Stimulated activated CD4-positive, alpha-beta T cell treated with anti-CD3 and anti-CD28 coated beads, Interleukin-15, amount 100 ng/mL, for 48 hours (primary cell): ENCODE data around the gene AGAP1.

Source experiments
- DNase-seq, 2 donors: peaks; one replicate each; pipeline ENCODE4 v3.0.0-alpha.2; 2020; ENCODE audit warnings: low read depth in 2 of 2

AGAP1 gene

GRCh38 chr2:235963853-235964577 lies 470.2 kb downstream of the AGAP1 start:
- no peak for DNase-seq

GRCh38 chr2:235964787-235965390 lies 471.0 kb downstream of the AGAP1 start:
- no peak for DNase-seq

GRCh38 chr2:235966396-235966795 lies 472.6 kb downstream of the AGAP1 start:
- no peak for DNase-seq

GRCh38 chr2:235966932-235967757 lies 473.3 kb downstream of the AGAP1 start:
- DNase-seq = no peak

- DNase-seq = no peak
Measured at GRCh38 chr2:235968155-235968554, 474.3 kb downstream of the AGAP1 start.

GRCh38 chr2:235968616-235969324 lies 474.9 kb downstream of the AGAP1 start:
- no peak for DNase-seq

- no peak for DNase-seq
Measured at GRCh38 chr2:235970204-235971040, 476.6 kb downstream of the AGAP1 start.

- DNase-seq = no peak
Measured at GRCh38 chr2:235976516-235976915, 482.7 kb downstream of the AGAP1 start.

GRCh38 chr2:235976956-235977355 lies 483.1 kb downstream of the AGAP1 start:
- no peak for DNase-seq

GRCh38 chr2:235977445-235977844 lies 483.6 kb downstream of the AGAP1 start:
- no peak for DNase-seq

- DNase-seq = no peak
Measured at GRCh38 chr2:235978022-235978421, 484.2 kb downstream of the AGAP1 start.

- no peak for DNase-seq
Measured at GRCh38 chr2:235979037-235979436, 485.2 kb downstream of the AGAP1 start.

GRCh38 chr2:235979753-235980435 lies 486.1 kb downstream of the AGAP1 start:
- no peak for DNase-seq

GRCh38 chr2:235981631-235982030 lies 487.8 kb downstream of the AGAP1 start:
- DNase-seq = no peak

GRCh38 chr2:235983016-235983415 lies 489.2 kb downstream of the AGAP1 start:
- DNase-seq = no peak

GRCh38 chr2:235984552-235984951 lies 490.7 kb downstream of the AGAP1 start:
- DNase-seq = no peak

- no peak for DNase-seq
Measured at GRCh38 chr2:235986361-235986760, 492.5 kb downstream of the AGAP1 start.

GRCh38 chr2:235988271-235989015 lies 494.6 kb downstream of the AGAP1 start:
- DNase-seq = no peak

GRCh38 chr2:235989591-235989990 lies 495.7 kb downstream of the AGAP1 start:
- DNase-seq = no peak

- DNase-seq = no peak
Measured at GRCh38 chr2:235990344-235990743, 496.5 kb downstream of the AGAP1 start.
